ENCODE results near the gene SGCG.

The SGCG gene

GRCh38 chr13:23344931-23345595 is 164.3 kb downstream of the SGCG start:
- no peak for FAIRE-seq

- FAIRE-seq: no peak
These were observed 166.8 kb downstream of the SGCG start for GRCh38 chr13:23347601-23348000.

- FAIRE-seq: no peak
These were observed 167.7 kb downstream of the SGCG start for GRCh38 chr13:23348262-23349127.

- no peak for FAIRE-seq
These were observed 168.6 kb downstream of the SGCG start for GRCh38 chr13:23349161-23349897.

- FAIRE-seq: no peak
These were observed 169.2 kb downstream of the SGCG start for GRCh38 chr13:23350009-23350408.

GRCh38 chr13:23352161-23352560 is 171.4 kb downstream of the SGCG start:
- FAIRE-seq: no peak

GRCh38 chr13:23354520-23354919 is 173.7 kb downstream of the SGCG start:
- FAIRE-seq: no peak

- no peak for FAIRE-seq
These were observed 175.6 kb downstream of the SGCG start for GRCh38 chr13:23356368-23356767.

GRCh38 chr13:23357349-23357748 is 176.6 kb downstream of the SGCG start:
- FAIRE-seq: no peak

GRCh38 chr13:23359882-23360281 is 179.1 kb downstream of the SGCG start:
- no peak for FAIRE-seq

- FAIRE-seq: no peak
These were observed 184.9 kb downstream of the SGCG start for GRCh38 chr13:23365652-23366051.

- no peak for FAIRE-seq
These were observed 187.1 kb downstream of the SGCG start for GRCh38 chr13:23367907-23368306.

GRCh38 chr13:23372264-23372906 is 191.6 kb downstream of the SGCG start:
- no peak for FAIRE-seq

Measured in colon (tissue), 2 donors.